Stomach smooth muscle (tissue), 2 donors: Measurements from ENCODE around the gene ANO3.

ENCODE experiments used
- H3K27ac ChIP-seq: one replicate; pipeline ENCODE4 v1.7.0; 2013; ENCODE audit warnings: mild to moderate bottlenecking, low read length, inconsistent platforms
- H3K27me3 ChIP-seq, 2 donors: one replicate each; pipeline ENCODE4 v1.7.0; 2013; ENCODE audit warnings: low read length in 2 of 2; ENCODE audit not compliant: insufficient read depth in 2 of 2, control insufficient read depth in 1 of 2
- H3K36me3 ChIP-seq, 2 donors: one replicate each; pipeline ENCODE4 v1.7.0; 2013; ENCODE audit warnings: low read length in 2 of 2; ENCODE audit not compliant: control insufficient read depth in 2 of 2, insufficient read depth in 2 of 2
- H3K4me1 ChIP-seq: one replicate; pipeline ENCODE4 v1.7.0; 2013; ENCODE audit warnings: low read length; ENCODE audit not compliant: control insufficient read depth, insufficient read depth
- H3K4me3 ChIP-seq, 2 donors: one replicate each; pipeline ENCODE4 v1.7.0; 2013; ENCODE audit warnings: low read length in 2 of 2
- H3K9ac ChIP-seq, 2 donors: one replicate each; pipeline ENCODE4 v1.7.0; 2013; ENCODE audit warnings: low read length in 2 of 2, mild to moderate bottlenecking in 1 of 2
- H3K9me3 ChIP-seq, 2 donors: one replicate each; pipeline ENCODE4 v1.7.0; 2013; ENCODE audit warnings: low read length in 2 of 2; ENCODE audit not compliant: control insufficient read depth in 2 of 2
- donor health status: healthy.
- donor health status: Pancreatic carcinoma.

ANO3 gene

DNA sequence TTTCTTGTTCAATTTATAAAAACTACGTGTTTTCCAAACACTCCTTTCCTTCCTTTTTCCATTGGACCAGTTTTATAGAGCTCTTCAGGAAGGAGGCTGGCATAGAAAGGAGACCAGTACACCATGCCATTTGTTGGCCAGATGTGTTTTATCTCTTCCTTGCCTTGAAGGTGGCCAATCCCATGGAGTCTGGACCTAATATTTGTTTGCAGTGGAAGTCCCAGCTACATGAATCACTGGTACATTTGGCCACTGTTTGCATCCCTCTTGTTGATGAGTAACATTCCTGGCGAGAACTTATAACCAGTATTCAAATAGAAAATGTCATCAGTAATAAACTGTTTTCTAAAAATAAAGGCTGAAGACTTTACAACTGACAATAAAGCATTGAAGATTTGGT is 110.2 kb downstream of the ANO3 start:
- Histone ChIP-seq H3K9me3 (no peaks in the 10 kb centered on the region), H3K27ac (no peak overlapping the region), H3K36me3 (no peaks in the 10 kb centered on the region), H3K4me1 (no peaks in the 10 kb centered on the region), H3K27me3 (no peaks in the 10 kb centered on the region), H3K9ac (no peak overlapping the region), H3K4me3 (no peak overlapping the region)

DNA sequence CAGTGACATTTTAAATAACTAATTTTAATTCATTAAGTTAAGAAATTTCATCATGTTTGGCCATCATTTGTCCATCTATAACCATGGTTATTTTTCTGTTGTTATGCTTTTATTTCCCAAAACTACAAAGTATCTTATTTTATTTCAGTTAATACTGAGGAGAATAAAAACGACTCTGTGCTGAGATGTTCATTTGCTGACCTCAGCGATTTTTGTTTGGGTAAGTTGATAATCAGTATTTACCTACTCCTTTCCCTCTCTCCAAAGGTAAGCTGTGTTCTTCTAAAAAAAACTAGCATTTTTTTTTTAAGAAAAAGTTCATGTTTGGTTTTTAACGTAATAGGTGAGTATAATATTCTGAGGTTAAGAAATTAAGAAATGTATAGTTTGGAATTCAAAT is 111.7 kb downstream of the ANO3 start:
- Histone ChIP-seq H3K36me3 (no peaks in the 10 kb centered on the region), H3K4me1 (no peaks in the 10 kb centered on the region), H3K9ac (no peak overlapping the region), H3K4me3 (no peak overlapping the region), H3K27ac (no peak overlapping the region), H3K9me3 (no peaks in the 10 kb centered on the region), H3K27me3 (no peaks in the 10 kb centered on the region)

DNA sequence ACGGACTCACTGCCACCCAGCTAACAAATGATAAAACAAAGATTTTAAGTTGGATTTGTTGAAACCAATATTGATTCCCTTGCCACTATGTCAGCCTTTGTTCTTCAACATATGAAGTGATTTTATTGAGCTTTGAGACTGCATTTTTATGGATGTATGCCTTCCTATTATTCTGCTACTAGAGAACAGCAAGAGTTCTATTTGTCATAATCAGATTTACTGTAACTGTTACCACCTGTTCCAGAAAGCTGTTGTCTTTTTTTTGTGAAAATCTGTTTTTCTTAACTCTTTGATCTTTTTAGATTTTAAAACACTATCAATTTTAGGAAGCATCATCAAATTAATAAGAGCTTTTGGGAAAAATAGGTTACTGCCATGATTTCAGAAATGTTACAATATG is 125.7 kb downstream of the ANO3 start:
- Histone ChIP-seq H3K4me3 (no peak overlapping the region), H3K4me1 (no peaks in the 10 kb centered on the region), H3K36me3 (no peaks in the 10 kb centered on the region), H3K9me3 (no peaks in the 10 kb centered on the region), H3K27ac (no peak overlapping the region), H3K27me3 (no peaks in the 10 kb centered on the region), H3K9ac (no peak overlapping the region)

DNA sequence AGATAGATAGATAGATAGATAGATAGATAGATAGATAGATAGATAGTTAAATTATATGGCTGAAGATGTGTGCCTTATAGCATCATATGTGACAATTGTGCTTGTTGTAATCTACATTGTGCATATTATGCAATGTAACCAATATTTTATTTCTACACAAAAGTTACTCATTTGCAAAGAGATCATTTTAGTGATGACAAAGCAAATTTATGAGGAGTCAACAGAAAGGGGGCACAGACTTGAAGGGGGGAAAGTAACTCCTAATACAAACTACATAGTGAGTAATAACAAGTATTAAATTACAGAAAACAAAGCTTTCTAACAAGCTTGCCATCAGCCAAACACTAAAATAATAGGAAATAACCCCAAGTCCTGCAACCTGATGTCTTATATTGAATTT is 133.3 kb downstream of the ANO3 start:
- Histone ChIP-seq H3K9ac (no peak overlapping the region), H3K36me3 (no peaks in the 10 kb centered on the region), H3K4me3 (no peak overlapping the region), H3K4me1 (no peaks in the 10 kb centered on the region), H3K27ac (no peak overlapping the region), H3K9me3 (no peaks in the 10 kb centered on the region), H3K27me3 (no peaks in the 10 kb centered on the region)

DNA sequence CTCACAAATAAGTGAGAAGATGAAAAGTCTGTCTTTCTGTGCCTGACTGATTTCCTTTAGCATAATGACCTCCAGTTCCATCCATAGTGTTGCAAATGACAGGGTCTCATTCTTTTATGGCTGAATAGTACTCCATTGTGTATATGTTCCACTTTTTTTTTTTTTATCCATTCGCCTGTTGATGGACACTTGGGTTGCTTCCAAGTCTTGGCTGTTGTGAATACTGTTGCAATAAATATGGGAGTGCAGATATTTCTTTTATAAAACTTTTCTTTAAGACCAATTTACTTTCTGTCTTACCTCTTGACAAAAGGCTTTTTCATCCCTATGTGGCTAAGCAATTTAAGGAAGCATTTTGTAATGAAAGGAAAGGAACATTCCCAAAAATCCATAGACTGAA is 135.6 kb downstream of the ANO3 start:
- H3K9me3 ChIP-seq: no peaks in the 10 kb centered on the region
- H3K4me3 ChIP-seq: no peak overlapping the region
- no peaks in the 10 kb centered on the region for H3K4me1 ChIP-seq
- H3K9ac ChIP-seq: no peak overlapping the region
- H3K27me3 ChIP-seq: no peaks in the 10 kb centered on the region
- no peak overlapping the region for H3K27ac ChIP-seq
- H3K36me3 ChIP-seq: no peaks in the 10 kb centered on the region

DNA sequence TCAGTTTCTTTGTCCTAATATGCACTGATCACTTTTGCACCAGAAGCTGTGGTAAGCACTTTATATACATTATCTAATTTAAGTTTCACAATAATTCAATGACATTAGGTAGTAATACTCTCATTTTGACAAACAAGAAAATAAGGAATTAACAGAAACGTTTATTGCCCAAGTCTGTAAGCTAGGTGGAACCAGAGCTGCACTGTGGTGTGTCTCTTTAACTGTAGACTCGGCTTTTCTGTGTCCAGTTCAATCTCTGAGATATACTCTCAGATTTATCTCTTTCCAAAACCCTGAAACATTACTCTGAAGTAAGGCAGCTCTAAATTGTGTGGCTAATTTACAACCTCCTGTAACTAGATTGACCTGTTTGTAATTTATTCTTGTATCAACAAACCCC is 139.1 kb downstream of the ANO3 start:
- Histone ChIP-seq H3K27me3 (no peaks in the 10 kb centered on the region), H3K27ac (no peak overlapping the region), H3K4me1 (no peaks in the 10 kb centered on the region), H3K4me3 (no peak overlapping the region), H3K9ac (no peak overlapping the region), H3K36me3 (no peaks in the 10 kb centered on the region), H3K9me3 (no peaks in the 10 kb centered on the region)

DNA sequence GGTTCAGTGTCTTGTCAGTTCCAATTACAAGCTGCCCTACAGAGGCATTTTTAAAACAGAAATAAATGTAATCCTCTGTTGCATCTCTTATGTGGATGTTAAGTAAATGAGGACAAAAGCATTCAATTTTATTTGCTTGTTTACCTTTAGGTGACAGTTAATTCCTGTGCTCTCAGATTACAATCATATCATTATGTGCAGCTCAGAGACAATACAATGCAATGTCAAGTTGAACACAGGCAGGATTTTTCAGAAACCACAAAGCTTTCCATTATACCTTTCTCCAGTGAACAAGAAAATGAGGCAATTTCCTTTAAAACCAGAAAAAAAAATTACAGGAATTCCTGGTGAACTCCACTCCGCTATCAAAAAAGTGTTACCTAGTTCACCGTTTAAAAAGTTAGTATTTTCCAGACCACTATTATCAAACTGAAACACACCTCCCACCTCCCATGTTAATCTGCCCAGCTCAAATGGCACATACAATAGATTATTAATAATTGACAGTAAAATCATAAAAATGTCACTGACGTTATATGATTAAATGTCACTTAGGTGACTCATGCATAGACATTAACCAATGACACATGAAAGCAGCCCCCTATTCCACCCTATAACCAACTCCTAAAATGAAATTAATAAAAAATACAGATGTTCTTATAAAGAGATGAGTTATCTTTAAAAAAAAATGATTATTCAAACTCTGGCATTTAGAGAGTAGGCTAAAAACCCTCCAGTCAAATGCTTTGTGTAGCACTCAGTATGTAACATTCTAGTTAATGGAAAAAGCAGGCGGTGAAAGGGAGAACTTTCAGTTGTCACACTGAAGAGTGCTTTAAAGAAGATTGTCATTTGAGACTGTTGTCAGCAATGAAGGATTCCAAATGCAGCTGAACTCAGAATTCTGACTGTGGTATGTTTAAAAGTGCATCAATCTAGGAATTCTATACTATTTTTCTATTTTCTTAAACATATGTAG is 141.6 kb downstream of the ANO3 start:
- Histone ChIP-seq H3K9ac (no peak overlapping the region), H3K4me1 (no peaks in the 10 kb centered on the region), H3K9me3 (no peaks in the 10 kb centered on the region), H3K27ac (no peak overlapping the region), H3K4me3 (no peak overlapping the region), H3K36me3 (no peaks in the 10 kb centered on the region), H3K27me3 (no peaks in the 10 kb centered on the region)

DNA sequence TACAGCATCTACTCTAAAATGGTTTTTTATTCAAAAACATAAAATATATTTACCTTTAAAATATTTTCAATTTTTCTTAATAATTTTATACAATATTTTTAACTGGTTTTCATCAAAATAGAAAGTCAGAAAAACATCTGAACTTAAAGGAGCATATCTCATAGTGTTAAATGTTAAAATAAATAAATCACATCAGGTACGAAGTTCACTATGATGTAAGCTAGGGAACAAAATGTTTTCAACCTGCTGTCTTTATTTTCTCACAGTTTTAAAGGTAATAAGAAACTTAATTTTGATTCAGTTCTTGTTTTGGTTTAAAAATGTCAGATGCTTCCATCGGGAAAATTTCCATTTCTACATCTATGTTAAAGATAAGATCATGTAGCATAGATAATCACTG is 142.5 kb downstream of the ANO3 start:
- no peaks in the 10 kb centered on the region for H3K27me3 ChIP-seq
- no peaks in the 10 kb centered on the region for H3K9me3 ChIP-seq
- no peak overlapping the region for H3K4me3 ChIP-seq
- H3K27ac ChIP-seq: no peak overlapping the region
- no peak overlapping the region for H3K9ac ChIP-seq
- H3K4me1 ChIP-seq: no peaks in the 10 kb centered on the region
- H3K36me3 ChIP-seq: no peaks in the 10 kb centered on the region

DNA sequence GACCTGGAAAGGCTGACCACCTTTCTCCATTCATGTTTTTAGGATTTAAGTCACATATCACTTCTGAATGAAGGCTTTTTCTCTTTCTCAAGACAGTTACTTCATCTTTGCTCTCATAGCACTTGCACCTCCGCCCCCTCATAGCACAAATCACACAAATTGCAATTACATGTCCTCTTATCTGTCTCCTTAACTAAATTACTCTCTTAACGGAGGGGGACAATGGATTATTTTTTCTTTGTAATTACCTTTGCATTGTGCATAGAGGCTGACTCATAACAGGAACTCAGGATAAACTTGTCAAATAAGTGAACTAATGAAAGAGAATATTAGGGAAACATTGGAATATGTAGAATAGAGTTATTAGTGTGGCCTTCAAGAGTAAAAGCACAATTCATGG is 145.5 kb downstream of the ANO3 start:
- Histone ChIP-seq H3K4me1 (no peaks in the 10 kb centered on the region), H3K4me3 (no peak overlapping the region), H3K9me3 (no peaks in the 10 kb centered on the region), H3K9ac (no peak overlapping the region), H3K27ac (no peak overlapping the region), H3K27me3 (no peaks in the 10 kb centered on the region), H3K36me3 (no peaks in the 10 kb centered on the region)

DNA sequence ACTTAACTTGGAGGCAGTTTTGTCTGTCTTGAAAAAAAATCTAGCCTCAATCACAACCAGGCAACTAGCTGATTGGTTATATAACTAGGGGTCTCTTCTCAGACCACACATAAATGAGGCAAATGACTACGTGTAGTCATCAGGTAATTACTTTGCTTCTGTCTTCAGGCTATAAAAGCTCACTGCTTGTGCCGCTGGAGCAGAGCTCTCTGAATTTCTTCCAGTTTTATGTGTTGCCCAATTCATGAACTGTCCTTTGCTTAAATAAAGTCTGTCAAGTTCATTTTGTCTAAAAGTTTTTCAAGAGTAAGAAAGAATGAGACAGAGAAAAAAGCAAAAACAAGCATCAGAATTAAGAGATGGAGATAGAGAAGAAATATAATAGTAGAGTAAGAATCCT is 146.8 kb downstream of the ANO3 start:
- no peaks in the 10 kb centered on the region for H3K9me3 ChIP-seq
- H3K4me1 ChIP-seq: no peaks in the 10 kb centered on the region
- H3K4me3 ChIP-seq: no peak overlapping the region
- no peaks in the 10 kb centered on the region for H3K27me3 ChIP-seq
- H3K27ac ChIP-seq: no peak overlapping the region
- no peaks in the 10 kb centered on the region for H3K36me3 ChIP-seq
- H3K9ac ChIP-seq: no peak overlapping the region

DNA sequence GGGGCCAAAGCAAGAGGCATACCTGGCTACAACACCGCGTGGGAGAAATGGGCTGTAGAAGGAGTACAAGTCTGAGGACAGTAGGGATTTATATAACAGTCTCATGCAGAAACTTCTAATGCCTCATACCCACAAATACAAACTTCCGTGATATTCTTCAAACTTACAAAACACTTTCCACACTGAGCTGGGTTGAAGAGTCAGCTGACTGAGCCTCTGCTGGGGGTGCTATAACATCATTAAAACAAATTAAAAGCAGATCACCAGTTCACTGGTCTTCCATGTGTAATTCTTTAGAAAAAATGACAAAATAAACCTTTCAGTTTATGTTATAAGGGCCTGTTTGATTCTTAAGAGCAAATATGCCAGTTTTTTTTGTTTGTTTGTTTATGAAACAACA is 148.1 kb downstream of the ANO3 start:
- Histone ChIP-seq H3K9me3 (peaks cover 0 to 2% of the 10 kb centered on the region in 2 donors), H3K4me1 (no peaks in the 10 kb centered on the region), H3K4me3 (no peak overlapping the region), H3K27ac (no peak overlapping the region), H3K27me3 (no peaks in the 10 kb centered on the region), H3K9ac (no peak overlapping the region), H3K36me3 (no peaks in the 10 kb centered on the region)
